Subcutaneous abdominal adipose tissue (tissue), 5 donors: ENCODE data around the gene EPN1.

Source experiments
- H3K27ac ChIP-seq: one replicate; pipeline ENCODE4 v1.7.0; 2013; ENCODE audit warnings: low read depth, mild to moderate bottlenecking, inconsistent platforms, low read length, moderate library complexity
- H3K27me3 ChIP-seq, 5 donors: one replicate each; pipeline ENCODE4 v1.7.0; 2013; ENCODE audit warnings: low read length in 5 of 5, inconsistent platforms in 1 of 5; ENCODE audit not compliant: control insufficient read depth in 5 of 5, insufficient read depth in 4 of 5
- H3K36me3 ChIP-seq, 5 donors: one replicate each; pipeline ENCODE4 v1.7.0; 2013; ENCODE audit warnings: low read length in 5 of 5; ENCODE audit not compliant: control insufficient read depth in 5 of 5, insufficient read depth in 5 of 5
- H3K4me1 ChIP-seq, 5 donors: one replicate each; pipeline ENCODE4 v1.7.0; 2013; ENCODE audit warnings: low read length in 5 of 5, mild to moderate bottlenecking in 3 of 5, moderate library complexity in 1 of 5; ENCODE audit not compliant: control insufficient read depth in 5 of 5, insufficient read depth in 5 of 5
- H3K4me3 ChIP-seq, 5 donors: one replicate each; pipeline ENCODE4 v1.7.0; 2013; ENCODE audit warnings: low read length in 5 of 5, low read depth in 1 of 5
- H3K9ac ChIP-seq, 5 donors: one replicate each; pipeline ENCODE4 v1.7.0; 2013; ENCODE audit warnings: low read length in 5 of 5, mild to moderate bottlenecking in 4 of 5, moderate library complexity in 3 of 5
- H3K9me3 ChIP-seq, 5 donors: one replicate each; pipeline ENCODE4 v1.7.0; 2013; ENCODE audit warnings: low read length in 5 of 5; ENCODE audit not compliant: control insufficient read depth in 5 of 5
- donor health status: healthy.
- donor health status: healthy.
- donor health status: healthy.
- donor health status: healthy.
- donor health status: healthy.

EPN1 gene

DNA sequence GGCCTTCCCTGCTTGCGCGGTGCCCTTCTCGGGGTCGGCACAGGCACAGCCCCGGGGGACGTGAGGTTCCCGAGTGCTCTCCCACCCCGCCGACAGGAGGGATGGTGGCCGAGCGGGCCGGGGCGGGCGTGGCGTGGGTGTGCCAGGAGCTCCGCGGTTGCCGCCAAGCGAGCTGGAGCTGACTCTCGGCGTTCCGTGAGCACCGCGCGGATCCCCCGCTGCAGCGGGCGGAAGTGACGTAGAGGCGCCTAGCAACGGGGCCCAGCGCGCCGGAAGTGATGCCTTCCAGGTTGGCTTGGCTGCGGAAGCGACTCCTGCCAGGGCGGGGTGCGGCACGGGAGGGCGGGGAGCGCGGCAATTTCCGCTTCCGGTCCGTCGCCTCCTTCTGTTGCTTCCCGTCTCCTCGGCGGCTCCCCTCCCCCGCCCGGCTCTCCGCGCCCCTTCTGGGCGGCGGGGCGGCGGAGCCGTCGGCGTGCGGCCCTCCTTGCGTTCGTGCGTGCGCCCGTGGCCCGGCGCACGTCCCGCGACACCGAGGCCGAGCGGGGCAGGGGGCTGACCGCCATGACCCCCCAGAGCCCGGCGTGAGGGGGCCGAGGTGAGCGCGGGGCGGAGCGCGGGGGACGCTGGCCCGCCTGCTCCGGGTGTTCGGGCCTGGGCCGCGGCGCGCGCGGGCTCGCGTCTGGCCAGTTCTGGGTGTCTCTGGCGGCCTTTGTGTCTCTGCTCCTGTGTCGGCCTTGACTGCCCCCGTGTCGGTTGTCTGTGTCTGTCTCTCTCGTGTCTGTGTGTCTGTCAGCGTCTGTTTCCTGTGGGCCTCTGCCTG, at the start of gene EPN1:
Gene EPN1, plus strand, starts transcription at position 386 of the 820 bp plus-strand sequence. CDS start 3,402 bp downstream, outside the sequence.
- peaks cover 0 to 38% (median 32%) of the 10 kb centered on the region in 5 donors for H3K36me3 ChIP-seq

DNA sequence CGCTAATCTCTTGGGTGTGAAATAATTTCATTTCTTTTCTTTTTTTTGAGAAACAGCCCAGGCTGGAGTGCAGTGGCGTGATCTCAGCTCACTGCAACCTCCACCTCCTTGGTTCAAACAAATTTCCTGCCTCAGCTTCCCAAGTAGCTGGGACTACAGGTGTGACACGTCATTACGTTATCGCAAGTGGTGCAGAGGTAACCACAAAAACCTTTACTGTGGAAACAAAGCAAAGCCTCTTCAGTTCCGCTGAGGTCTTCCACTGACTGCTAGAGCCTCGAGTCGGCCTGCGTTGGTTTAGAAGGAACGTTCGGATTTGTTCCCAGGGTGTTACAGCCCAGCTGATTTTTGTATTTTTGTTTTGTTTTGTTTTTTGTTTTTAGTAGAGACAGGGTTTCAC, 48.7 kb upstream of the EPN1 start:
- H3K9ac ChIP-seq, result no peak overlapping the region
- H3K27me3 ChIP-seq, result no peaks in the 10 kb centered on the region
- H3K4me3 ChIP-seq, result no peak overlapping the region
- no peak overlapping the region for H3K27ac ChIP-seq
- peaks cover 0 to 15% (median 13%) of the 10 kb centered on the region in 5 donors for H3K4me1 ChIP-seq
- H3K9me3 ChIP-seq, result no peaks in the 10 kb centered on the region
- peaks cover 0 to 9% (median 0%) of the 10 kb centered on the region in 5 donors for H3K36me3 ChIP-seq

More for the DNA sequence above, at the start of gene EPN1:
- Histone ChIP-seq H3K4me3 (peak within 1 kb of the TSS; percentile 92 to 97 (median 95)), H3K9ac (peak within 1 kb of the TSS; percentile 98 to 99 (median 99)), H3K27ac (peak within 1 kb of the TSS; percentile 86), H3K27me3 (no peaks in the 10 kb centered on the region), H3K9me3 (no peaks in the 10 kb centered on the region), H3K4me1 (peaks cover 12 to 55% (median 52%) of the 10 kb centered on the region in 5 donors)

DNA sequence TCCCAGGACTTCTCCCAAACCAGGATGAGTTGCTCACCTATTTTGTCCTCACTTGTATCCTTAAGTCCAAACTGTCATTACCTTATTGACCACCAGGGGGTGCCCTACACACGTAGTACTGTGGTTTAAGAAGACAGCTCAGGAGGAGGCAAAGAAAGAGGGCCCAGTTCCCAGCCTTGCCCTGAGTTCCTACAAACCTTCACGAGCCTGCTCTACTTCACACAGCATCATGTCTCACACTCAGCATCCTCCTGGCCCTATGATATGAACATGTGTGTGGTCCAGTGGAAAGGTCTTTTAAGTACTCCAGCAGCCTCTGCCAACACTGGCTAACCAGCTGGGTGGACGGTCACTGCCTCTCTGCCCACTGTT, 42.6 kb upstream of the EPN1 start:
- H3K27ac ChIP-seq, result no peak overlapping the region
- no peaks in the 10 kb centered on the region for H3K36me3 ChIP-seq
- no peaks in the 10 kb centered on the region for H3K9me3 ChIP-seq
- H3K9ac ChIP-seq, result peak overlapping the region in 1 of 5 donors; percentile 30
- no peak overlapping the region for H3K4me3 ChIP-seq
- H3K4me1 ChIP-seq, result peaks cover 11 to 40% (median 32%) of the 10 kb centered on the region in 5 donors
- no peaks in the 10 kb centered on the region for H3K27me3 ChIP-seq

DNA sequence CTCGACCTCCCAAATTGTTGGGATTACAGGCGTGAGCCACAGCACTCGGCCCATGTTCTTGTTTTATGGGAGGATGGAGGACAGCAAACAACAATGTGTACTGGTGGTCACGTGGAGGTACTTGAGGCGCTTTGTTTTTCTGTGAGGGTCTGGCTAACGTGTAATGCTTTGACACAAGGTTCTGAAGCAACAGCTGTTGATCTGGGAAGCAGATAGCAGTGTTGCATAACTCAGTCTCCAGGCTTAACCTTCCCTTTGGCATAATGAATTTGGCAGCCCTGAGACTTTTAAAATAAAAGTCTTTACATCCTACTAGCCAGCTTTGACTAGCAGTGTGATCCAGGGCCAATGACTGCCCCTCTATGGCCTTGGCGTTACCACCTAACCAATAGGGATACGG, 41.2 kb upstream of the EPN1 start:
- H3K9ac ChIP-seq, result peak overlapping the region in 1 of 5 donors; percentile 3
- H3K27ac ChIP-seq, result peak overlapping the region; percentile 95
- H3K9me3 ChIP-seq, result no peaks in the 10 kb centered on the region
- peaks cover 11 to 50% (median 41%) of the 10 kb centered on the region in 5 donors for H3K4me1 ChIP-seq
- no peaks in the 10 kb centered on the region for H3K36me3 ChIP-seq
- H3K4me3 ChIP-seq, result peak overlapping the region in 1 of 5 donors; percentile 100
- H3K27me3 ChIP-seq, result no peaks in the 10 kb centered on the region

DNA sequence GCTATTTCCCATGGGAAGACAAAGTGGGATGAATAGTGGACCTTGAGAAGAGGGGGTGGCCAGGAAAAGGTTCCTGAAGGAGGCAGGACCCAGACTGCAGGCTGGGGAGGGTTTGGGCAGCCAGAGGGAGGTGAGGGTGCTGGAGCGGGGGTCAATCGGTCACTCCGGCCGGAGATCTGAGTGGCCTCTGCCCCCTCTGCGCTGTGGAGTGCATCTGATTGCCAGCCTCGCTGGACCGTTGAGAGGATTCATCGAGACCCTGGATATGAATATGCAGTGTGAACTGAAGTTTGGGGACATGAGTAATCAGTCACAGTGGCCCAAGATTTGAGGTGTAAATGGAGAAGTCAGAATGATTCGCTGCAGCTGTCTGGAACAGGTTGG, 39.7 kb upstream of the EPN1 start:
- no peaks in the 10 kb centered on the region for H3K27me3 ChIP-seq
- peaks cover 12 to 65% (median 56%) of the 10 kb centered on the region in 5 donors for H3K4me1 ChIP-seq
- peak overlapping the region; percentile 93 to 100 (median 100) for H3K4me3 ChIP-seq
- H3K36me3 ChIP-seq, result no peaks in the 10 kb centered on the region
- peak overlapping the region; percentile 98 to 100 (median 100) for H3K9ac ChIP-seq
- H3K9me3 ChIP-seq, result no peaks in the 10 kb centered on the region
- peak overlapping the region; percentile 95 for H3K27ac ChIP-seq

DNA sequence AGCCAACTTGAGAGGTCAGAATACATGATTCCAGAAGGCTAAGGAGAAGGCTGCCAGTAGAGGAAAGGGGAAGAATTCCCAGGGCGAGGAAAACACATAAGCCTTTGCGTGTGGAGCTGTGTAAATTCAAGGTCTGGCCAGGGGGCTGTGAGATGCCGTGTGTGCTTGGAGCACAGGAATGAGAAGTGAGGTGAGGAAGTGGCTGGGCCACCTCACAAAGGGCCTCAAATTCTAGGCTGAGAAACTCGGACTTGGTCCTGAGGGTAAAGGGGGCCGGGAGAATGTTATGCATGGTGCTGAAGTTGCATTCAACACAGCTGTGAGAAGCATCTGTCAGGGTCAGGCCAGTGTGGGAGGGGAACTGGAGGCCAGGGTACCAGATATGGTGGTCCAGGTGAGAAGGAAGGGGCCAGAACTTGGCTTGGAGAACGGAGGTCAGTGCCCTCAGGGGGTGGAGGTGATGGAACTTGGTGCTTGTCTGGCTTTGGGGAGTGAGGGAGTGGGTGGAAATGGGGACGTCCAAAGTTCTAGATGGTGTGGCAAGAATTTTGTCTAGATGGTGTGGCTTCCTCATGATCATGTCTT, 39.1 kb upstream of the EPN1 start:
- Histone ChIP-seq H3K4me1 (peaks cover 12 to 69% (median 59%) of the 10 kb centered on the region in 5 donors), H3K9ac (peak overlapping the region; percentile 98 to 100 (median 100)), H3K9me3 (no peaks in the 10 kb centered on the region), H3K36me3 (no peaks in the 10 kb centered on the region), H3K4me3 (peak overlapping the region; percentile 93 to 100 (median 100)), H3K27ac (peak overlapping the region; percentile 95), H3K27me3 (no peaks in the 10 kb centered on the region)

DNA sequence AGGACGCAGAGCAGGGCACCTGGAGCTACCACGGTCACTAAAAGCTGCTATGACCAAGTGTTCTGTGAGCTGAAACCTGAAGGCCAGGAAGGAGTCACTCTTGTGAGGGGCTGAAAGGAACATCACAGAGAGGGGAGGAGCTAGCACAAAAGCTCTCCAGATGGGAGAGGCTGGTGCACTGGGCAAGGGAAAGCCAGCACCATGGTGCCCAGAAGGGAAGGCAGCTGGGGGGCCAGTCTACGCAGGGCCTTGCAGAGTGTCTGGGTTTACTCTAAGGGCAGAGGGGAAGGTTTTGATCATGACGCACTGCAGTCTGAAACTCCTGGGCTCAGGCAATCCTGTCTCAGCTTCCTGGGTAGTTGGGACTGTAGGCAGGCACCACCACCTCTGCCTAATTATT, 38.3 kb upstream of the EPN1 start:
- Histone ChIP-seq H3K9me3 (no peaks in the 10 kb centered on the region), H3K27ac (peak overlapping the region; percentile 95), H3K27me3 (no peaks in the 10 kb centered on the region), H3K36me3 (no peaks in the 10 kb centered on the region), H3K4me3 (peak overlapping the region in 1 of 5 donors; percentile 100), H3K4me1 (peaks cover 12 to 76% (median 64%) of the 10 kb centered on the region in 5 donors), H3K9ac (peak overlapping the region in 4 of 5 donors; percentile 41 to 100 (median 99))

DNA sequence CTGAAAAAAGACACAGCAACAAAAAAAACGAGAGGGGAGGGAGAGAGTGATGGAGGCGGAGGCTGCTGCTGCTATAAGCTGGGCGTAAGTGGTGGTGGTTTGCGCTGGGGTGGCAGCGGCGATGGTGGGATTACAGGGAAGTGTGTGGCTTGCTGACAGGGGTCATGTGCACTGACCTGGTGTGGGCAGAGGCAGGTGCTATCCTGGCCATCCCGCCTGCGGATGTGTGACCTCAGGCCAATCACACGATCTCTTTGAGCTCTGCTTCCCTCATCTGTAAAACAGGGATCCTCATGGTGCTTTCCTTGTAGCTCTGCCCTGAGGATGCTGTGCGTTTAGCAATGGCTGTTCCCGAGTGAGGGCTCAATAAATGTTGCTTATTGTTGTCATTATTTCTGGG, 37.5 kb upstream of the EPN1 start:
- H3K4me1 ChIP-seq, result peaks cover 12 to 82% (median 70%) of the 10 kb centered on the region in 5 donors
- H3K9ac ChIP-seq, result no peak overlapping the region
- no peaks in the 10 kb centered on the region for H3K9me3 ChIP-seq
- H3K27ac ChIP-seq, result no peak overlapping the region
- no peaks in the 10 kb centered on the region for H3K36me3 ChIP-seq
- H3K4me3 ChIP-seq, result no peak overlapping the region
- H3K27me3 ChIP-seq, result no peaks in the 10 kb centered on the region

DNA sequence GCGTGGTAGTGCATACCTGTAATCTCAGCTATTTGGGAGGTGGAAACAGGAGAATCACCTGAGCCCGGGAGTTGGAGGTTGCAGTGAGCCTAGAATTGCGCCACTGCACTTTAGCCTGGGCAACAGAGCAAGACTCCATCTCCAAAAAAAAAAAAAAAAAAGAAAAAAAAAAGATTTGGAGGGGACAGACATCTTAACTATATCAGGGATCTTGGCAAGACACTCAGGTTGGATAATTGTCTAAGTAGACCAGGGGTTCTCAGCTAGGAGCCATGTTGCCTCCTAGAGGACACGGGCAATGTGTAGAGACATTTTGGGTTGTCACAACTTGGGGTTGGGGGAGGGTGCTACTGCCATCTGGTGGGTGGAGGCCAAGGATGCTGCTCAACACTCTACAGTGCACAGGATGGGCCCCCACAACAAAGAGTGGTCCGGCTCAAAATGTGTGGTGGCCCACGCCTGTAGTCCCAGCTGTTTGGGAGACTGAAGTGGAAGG, 36.1 kb upstream of the EPN1 start:
- no peaks in the 10 kb centered on the region for H3K36me3 ChIP-seq
- no peaks in the 10 kb centered on the region for H3K27me3 ChIP-seq
- no peak overlapping the region for H3K4me3 ChIP-seq
- H3K9me3 ChIP-seq, result no peaks in the 10 kb centered on the region
- no peak overlapping the region for H3K9ac ChIP-seq
- no peak overlapping the region for H3K27ac ChIP-seq
- H3K4me1 ChIP-seq, result peaks cover 14 to 88% (median 78%) of the 10 kb centered on the region in 5 donors
